LNCAP (cell line): Measurements from ENCODE around the gene GNG4.

ENCODE experiments used
- CTCF ChIP-seq: fragments of 450-650 bp; IDR thresholded peaks from 2 replicates; pipeline ENCODE4 v1.5.1; 2017; ENCODE audit warnings: mild to moderate bottlenecking

The GNG4 gene

GRCh38 chr1:235648954-235649367 lies 623 bp downstream of the GNG4 start:
- no peak for TF ChIP-seq CTCF

GRCh38 chr1:235648407-235648907 lies 1.1 kb downstream of the GNG4 start:
- TF ChIP-seq CTCF: no peak

- TF ChIP-seq CTCF: no peak
These were observed 3.1 kb downstream of the GNG4 start for GRCh38 chr1:235646463-235646862.

GRCh38 chr1:235644693-235645305 lies 4.8 kb downstream of the GNG4 start:
- TF ChIP-seq CTCF: no peak

GRCh38 chr1:235643837-235644692 lies 5.5 kb downstream of the GNG4 start:
- TF ChIP-seq CTCF: no peak

GRCh38 chr1:235642943-235643371 lies 6.6 kb downstream of the GNG4 start:
- TF ChIP-seq CTCF: no peak

- TF ChIP-seq CTCF: no peak
These were observed 7.3 kb downstream of the GNG4 start for GRCh38 chr1:235642011-235642942.
